AG04450 (cell line): ENCODE measurements around the gene SLC25A41. TPM values are rescaled to one million over a fixed set of nuclear protein-coding genes. Genes with fewer than 3 reads are reported as not detected.

ENCODE experiments used
- CTCF ChIA-PET: fragments of 300-600, 350-600 bp; formaldehyde crosslinking; extraction: SDS; loops from one replicate; lab custom pipeline; 2022; ENCODE audit warnings: antibody characterized with exemption, inconsistent platforms; lab: Charles Lee
- POLR2A ChIA-PET: fragments of 350-600 bp; formaldehyde crosslinking; extraction: SDS; loops from one replicate; lab custom pipeline; 2021; ENCODE audit warnings: antibody characterized with exemption, inconsistent platforms; lab: Yijun Ruan, JAX
- DNase-seq: peaks from one replicate; pipeline ENCODE4 v3.0.0-alpha.2; 2011; ENCODE audit warnings: low read depth, low spot score
- H3K27ac ChIP-seq: one replicate; pipeline ENCODE4 v1.5.1; 2012; ENCODE audit warnings: low read depth, low read length, control low read depth
- H3K27me3 ChIP-seq: one replicate; pipeline ENCODE4 v1.6.0; 2012; ENCODE audit warnings: low read length; ENCODE audit not compliant: control insufficient read depth, insufficient read depth
- H3K4me3 ChIP-seq: 2 replicates; pipeline ENCODE4 v1.5.1; 2011; ENCODE audit warnings: mild to moderate bottlenecking, low read depth, low read length, control low read depth
- H3K9me3 ChIP-seq: 2 replicates; pipeline ENCODE4 v1.5.1; 2012; ENCODE audit warnings: low read length; ENCODE audit not compliant: control insufficient read depth, insufficient read depth
- CTCF ChIP-seq: IDR thresholded peaks from 2 replicates; pipeline ENCODE4 v1.5.1; 2011; ENCODE audit warnings: low read depth, low read length, control low read depth, inconsistent platforms
- polyA plus RNA-seq: library from polyadenylated mRNA; depleted of rRNA; stranded (reverse); fragments of >200 nt; gene quantifications from 2 replicates; pipeline ENCODE4 v1.2.3, GENCODE V29; 2011

Gene SLC25A41
- polyA plus RNA-seq, 1 experiment, result not detected

GRCh38 chr19:6384381-6384780, 49.2 kb downstream of the SLC25A41 start:
- POLR2A ChIA-PET, result no interaction called here
- CTCF ChIA-PET, result no interaction called here
- Histone ChIP-seq H3K27ac (no peak overlapping the region), H3K4me3 (no peak overlapping the region), H3K27me3 (no peaks in the 10 kb centered on the region), H3K9me3 (peaks cover 14% of the 10 kb centered on the region; the same call in 1 of the 2 replicates)
- no peak for TF ChIP-seq CTCF
- no peak for DNase-seq

- Histone ChIP-seq H3K9me3 (peaks cover 14% of the 10 kb centered on the region; the same call in 1 of the 2 replicates), H3K27ac (no peak overlapping the region), H3K27me3 (no peaks in the 10 kb centered on the region), H3K4me3 (no peak overlapping the region)
- ChIA-PET POLR2A (interaction anchor here (0.7 to 1.0 kb wide), 3 partner anchors 8 to 76 kb away, joined by 4 to 11 read pairs (median 5); no protein-coding TSS in a partner anchor), CTCF (no interaction called here)
- no peak for DNase-seq
- TF ChIP-seq CTCF, result no peak
Measured at GRCh38 chr19:6383188-6383587, 50.4 kb downstream of the SLC25A41 start.

GRCh38 chr19:6381030-6381750, 52.4 kb downstream of the SLC25A41 start:
- DNase-seq, result no peak
- ChIA-PET CTCF (no interaction called here), POLR2A (no interaction called here)
- H3K4me3 ChIP-seq, result no peak overlapping the region
- no peak for TF ChIP-seq CTCF
- no peaks in the 10 kb centered on the region for H3K27me3 ChIP-seq
- H3K27ac ChIP-seq, result no peak overlapping the region
- H3K9me3 ChIP-seq, result peaks cover 14% of the 10 kb centered on the region; the same call in 1 of the 2 replicates

- no peak for DNase-seq
- POLR2A ChIA-PET, result no interaction called here
- TF ChIP-seq CTCF, result no peak
- Histone ChIP-seq H3K4me3 (no peak overlapping the region), H3K27me3 (no peaks in the 10 kb centered on the region), H3K27ac (no peak overlapping the region), H3K9me3 (peaks cover 14% of the 10 kb centered on the region; the same call in 1 of the 2 replicates)
- CTCF ChIA-PET, result no interaction called here
Measured at GRCh38 chr19:6379744-6380143, 53.8 kb downstream of the SLC25A41 start.

- Histone ChIP-seq H3K27me3 (no peaks in the 10 kb centered on the region), H3K27ac (no peak overlapping the region), H3K4me3 (no peak overlapping the region), H3K9me3 (peaks cover 17% of the 10 kb centered on the region; the same call in 1 of the 2 replicates)
- no peak for TF ChIP-seq CTCF
- POLR2A ChIA-PET, result interaction anchor here (0.5 to 1.1 kb wide), 3 partner anchors 17 to 70 kb away, joined by 3 read pairs; partner anchors contain the start of gene CLPP
- CTCF ChIA-PET, result interaction anchor here (0.6 kb wide), 1 partner anchor 27 kb away, joined by 3 read pairs; no protein-coding TSS in a partner anchor
- DNase-seq, result no peak
Measured at GRCh38 chr19:6378486-6378885, 55.1 kb downstream of the SLC25A41 start.
